Measurements from ENCODE around the gene BDH1. TPM values are rescaled to one million over a fixed set of nuclear protein-coding genes. Genes with fewer than 3 reads are reported as not detected.

BDH1 gene
- total and polyA plus RNA-seq, 2 of the 8 experiments (the other 6 are each of a cell fraction or from before 2014, with no cell fraction given) = 27.2 to 28.1 TPM

DNA sequence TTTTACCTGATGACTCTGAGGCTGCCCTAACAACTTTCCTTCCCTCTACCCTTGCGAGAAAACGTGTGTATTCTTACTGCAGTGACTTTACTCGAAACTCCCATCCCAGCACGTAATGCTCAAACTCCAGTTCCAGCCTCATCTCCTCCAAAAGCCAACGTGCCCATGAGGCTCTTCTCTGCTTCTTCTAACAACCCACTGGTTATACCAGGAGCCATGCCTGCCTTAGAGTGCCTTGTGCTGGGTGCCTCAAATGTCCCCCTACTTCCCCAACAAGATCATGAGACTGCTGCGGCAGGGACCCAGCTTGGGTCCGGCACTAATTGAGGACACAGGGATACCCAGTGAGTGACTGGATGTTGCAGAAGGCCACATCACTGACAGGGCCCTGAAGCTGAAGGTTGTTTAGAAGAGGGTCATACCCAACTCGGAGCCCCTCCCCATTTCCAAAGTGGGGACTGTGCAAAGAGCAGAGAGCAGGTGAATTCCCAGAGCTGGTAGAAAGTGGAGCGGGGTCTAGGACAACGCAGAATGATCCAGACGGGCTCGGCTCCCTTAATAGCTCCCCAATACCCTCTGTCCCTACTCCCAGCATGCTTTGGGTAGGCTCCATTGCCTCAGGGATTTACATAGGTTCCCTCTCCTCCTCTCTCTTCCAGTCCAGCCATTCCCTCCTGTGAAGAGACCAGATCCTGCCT, 71.4 kb downstream of the BDH1 start:
- Histone ChIP-seq H3K4me2 (ENCODE audit: insufficient read depth in 1 of 2, low read depth in 2 of 2, low read length in 2 of 2) (no peak overlapping the region), H4K8ac (ENCODE audit: extremely low read depth, insufficient read depth, low read length) (no peak overlapping the region), H3K4me1 (replicated peaks in 1 of 4; ENCODE audit: control insufficient read depth in 3 of 4, insufficient read depth in 4 of 4, low read length in 3 of 4) (peaks cover 0 to 10% (median 1%) of the 10 kb centered on the region in 4 experiments; a peak in 3 of 7 replicates), H3K9ac (replicated peaks in 1 of 4; ENCODE audit: extremely low read depth in 1 of 4, low read depth in 3 of 4, low read length in 3 of 4) (no peak overlapping the region), H3K18ac (ENCODE audit: extremely low read depth, low read length) (no peak overlapping the region), H3K56ac (replicated peaks; ENCODE audit: insufficient read length, low read depth, low read length) (no peak overlapping the region), H4K20me1 (replicated peaks in 1 of 2; ENCODE audit: control insufficient read depth in 1 of 2, insufficient read depth in 2 of 2, low read length in 2 of 2) (no peaks in the 10 kb centered on the region), H2BK20ac (ENCODE audit: low read length) (no peak overlapping the region), H3K23ac (ENCODE audit: insufficient read length) (no peak overlapping the region), H3K14ac (ENCODE audit: insufficient read length) (no peak overlapping the region), H3K9me3 (ENCODE audit: insufficient read depth in 2 of 2, low read depth in 1 of 2, low read length in 1 of 2) (no peaks in the 10 kb centered on the region), H2BK15ac (ENCODE audit: low read length) (peak overlapping the region; percentile 93; the same call in 1 of the 2 replicates), H3K79me1 (ENCODE audit: low read depth, low read length) (no peaks in the 10 kb centered on the region), H3K36me3 (ENCODE audit: control insufficient read depth in 2 of 4, insufficient read depth in 4 of 4, low read length in 3 of 4) (no peaks in the 10 kb centered on the region), H3K23me2 (ENCODE audit: low read depth, low read length) (no peaks in the 10 kb centered on the region), H2BK120ac (replicated peaks; ENCODE audit: low read depth, low read length) (no peak overlapping the region), H4K91ac (replicated peaks; ENCODE audit: insufficient read length, low read length) (peak overlapping the region; percentile 25), H4K5ac (ENCODE audit: insufficient read length, low read depth, low read length) (no peak overlapping the region), H3K4me3 (ENCODE audit: extremely low read depth in 1 of 4, insufficient read depth in 2 of 4, low read depth in 3 of 4, low read length in 4 of 4) (no peak overlapping the region), H2AFZ (ENCODE audit: low read length) (no peak overlapping the region), H2BK5ac (ENCODE audit: low read depth, low read length) (peak overlapping the region; percentile 26; the same call in 1 of the 2 replicates), H3K27me3 (replicated peaks in 1 of 4; ENCODE audit: control insufficient read depth in 3 of 4, extremely low read depth in 1 of 4, insufficient read depth in 3 of 4, low read length in 3 of 4) (no peaks in the 10 kb centered on the region), H3K4ac (replicated peaks; ENCODE audit: insufficient read length, low read depth, low read length) (no peak overlapping the region), H3K79me2 (ENCODE audit: control insufficient read depth in 1 of 2, insufficient read depth in 2 of 2, low read length in 2 of 2) (no peaks in the 10 kb centered on the region), H3K27ac (ENCODE audit: low read depth, low read length) (no peak overlapping the region), H2AK5ac (ENCODE audit: low read depth, low read length) (no peak overlapping the region), H2BK12ac (ENCODE audit: low read depth, low read length) (no peak overlapping the region)
- CTCF ChIA-PET (ENCODE audit: partially characterized antibody) = interaction anchor here (0.6 to 1.4 kb wide), 3 partner anchors 12 to 191 kb away, joined by 3 to 5 read pairs (median 3); no protein-coding TSS in a partner anchor
- no peak for FAIRE-seq
- WGBS, 2 experiments (ENCODE audit: extremely low coverage in 1 of 2, insufficient coverage in 1 of 2, insufficient read length in 1 of 2, insufficient replicate concordance in 2 of 2, low coverage in 1 of 2, low lambda C conversion rate in 2 of 2, missing lambda C conversion rate in 1 of 2) = 82% methylated on average over 12 of the region's 12 CpGs; no CpG with 5 or more reads in 1 of the 2 experiments
- no peak for DNase-seq (ENCODE audit: low read depth in 1 of 2, low spot score in 2 of 2)
- TF ChIP-seq TAF7 (optimal IDR thresholded peaks at IDR 0.05; ENCODE audit: borderline replicate concordance, low read depth, low read length) = peak; percentile 91
- TF ChIP-seq POLR2AphosphoS5 (IDR thresholded peaks at IDR 0.05; ENCODE audit: low read depth, low read length) = peak; percentile 55; the same call in 1 of the 2 replicates
- 0 out of 2 replicates have a peak, but pooled peaks have one; percentile 19 for TF ChIP-seq TBP (IDR thresholded peaks at IDR 0.05; ENCODE audit: low read depth, low read length)
- TF ChIP-seq SP1 (IDR thresholded peaks at IDR 0.05; ENCODE audit: low read depth, low read length) = no peak
- no peak for TF ChIP-seq JUN (IDR thresholded peaks at IDR 0.05; ENCODE audit: low read depth, low read length)
- TF ChIP-seq NANOG (IDR thresholded peaks at IDR 0.05; ENCODE audit: insufficient read depth, low read depth, low read length, poor library complexity, severe bottlenecking) = no peak
- peak in 1 of 2 experiments; percentile 67; a peak in 2 of 3 replicates for TF ChIP-seq POLR2A (IDR thresholded peaks at IDR 0.05; ENCODE audit: control extremely low read depth in 1 of 2, low read depth in 2 of 2, low read length in 2 of 2)
- POLR2A ChIA-PET (ENCODE audit: partially characterized antibody) = interaction anchor here (1.0 to 1.7 kb wide), 3 partner anchors 8 to 280 kb away, joined by 3 to 4 read pairs (median 3); no protein-coding TSS in a partner anchor
